A673 (cell line): ENCODE measurements around the gene NCBP2. TPM values are rescaled to one million over a fixed set of nuclear protein-coding genes. Genes with fewer than 3 reads are reported as not detected.

Source experiments
- BruUV-seq: library from RNA; stranded (reverse); fragments of 400-500 nt; replicated peaks from 2 replicates; lab custom pipeline; 2021; lab: Mats Ljungman, UMichigan
- CTCF ChIA-PET: fragments of 300-600 bp; sonication (Branson Sonifier 250); formaldehyde crosslinking; loops from one replicate; lab custom pipeline; 2022; ENCODE audit warnings: antibody characterized with exemption; lab: Charles Lee
- POLR2A ChIA-PET: fragments of 300-600 bp; sonication (Branson Sonifier 250); formaldehyde crosslinking; loops from one replicate; lab custom pipeline; 2022; ENCODE audit warnings: antibody characterized with exemption; ENCODE audit not compliant: low non-redundant PET; lab: Charles Lee
- DNase-seq: peaks from one replicate; pipeline ENCODE4 v3.0.0-alpha.2; 2015; ENCODE audit warnings: low spot score
- H3K27ac ChIP-seq: fragments of 200-600 bp; sonication (generic); 2 replicates; pipeline ENCODE4 v1.5.1; 2016; ENCODE audit warnings: mixed run types, low read depth, mild to moderate bottlenecking, mixed read lengths, antibody characterized with exemption, low read length; ENCODE audit not compliant: poor library complexity, severe bottlenecking
- H3K27me3 ChIP-seq: fragments of 200-600 bp; sonication (generic); replicated peaks from 2 replicates; pipeline ENCODE4 v1.6.1; 2017; ENCODE audit warnings: mixed run types, low read depth, mild to moderate bottlenecking, mixed read lengths, antibody characterized with exemption, low read length; ENCODE audit not compliant: insufficient read depth, poor library complexity
- H3K36me3 ChIP-seq: fragments of 200-600 bp; sonication (generic); 2 replicates; pipeline ENCODE4 v1.6.1; 2016; ENCODE audit warnings: mixed run types, mild to moderate bottlenecking, mixed read lengths, antibody characterized with exemption, low read length; ENCODE audit not compliant: insufficient read depth, poor library complexity, severe bottlenecking
- H3K4me1 ChIP-seq: fragments of 200-600 bp; sonication (generic); 2 replicates; pipeline ENCODE4 v1.6.1; 2017; ENCODE audit warnings: mixed run types, mild to moderate bottlenecking, mixed read lengths, antibody characterized with exemption, low read length; ENCODE audit not compliant: insufficient read depth, poor library complexity, severe bottlenecking
- H3K4me3 ChIP-seq: fragments of 200-600 bp; sonication (generic); 2 replicates; pipeline ENCODE4 v1.5.1; 2016; ENCODE audit warnings: low read depth, mixed run types, mild to moderate bottlenecking, mixed read lengths, low read length; ENCODE audit not compliant: poor library complexity, severe bottlenecking
- H3K9me3 ChIP-seq: fragments of 200-600 bp; sonication (generic); 2 replicates; pipeline ENCODE4 v1.6.1; 2016; ENCODE audit warnings: mixed run types, low read depth, mild to moderate bottlenecking, mixed read lengths, antibody characterized with exemption, low read length; ENCODE audit not compliant: poor library complexity, severe bottlenecking
- CTCF ChIP-seq: fragments of 300-800, 200-600 bp; sonication (generic); conservative IDR thresholded peaks from 2 replicates; pipeline ENCODE4 v1.5.1; 2017; ENCODE audit warnings: low read depth, mild to moderate bottlenecking, antibody characterized with exemption, low read length, moderate library complexity, mixed read lengths
- EZH2 ChIP-seq: fragments of 200-600 bp; sonication (generic); IDR thresholded peaks from 2 replicates; pipeline ENCODE4 v1.6.1; 2017; ENCODE audit warnings: borderline replicate concordance, low read depth, mild to moderate bottlenecking, mixed read lengths, antibody characterized with exemption, low read length; ENCODE audit not compliant: poor library complexity, severe bottlenecking
- intact Hi-C: fragments of 100-400 bp; cut with micrococcal nuclease; formaldehyde crosslinking; loops from one replicate; pipeline ENCODE4 v1.10.0; 2022; ENCODE audit not compliant: unreplicated experiment
- total RNA-seq: library from RNA; stranded (reverse); gene quantifications from 2 replicates; pipeline ENCODE4 v1.2.3, GENCODE V29; 2021

The NCBP2 gene
- total RNA-seq, 1 experiment from 2014 or later = 93.7 TPM

GRCh38 chr3:196981657-196982056 lies 39.3 kb upstream of the NCBP2 start:
- H3K27me3 ChIP-seq = no peaks in the 10 kb centered on the region
- CTCF ChIA-PET = no interaction called here
- no peak for DNase-seq

GRCh38 chr3:196979545-196979944 lies 37.2 kb upstream of the NCBP2 start:
- H3K36me3 ChIP-seq = no peaks in the 10 kb centered on the region
- DNase-seq = no peak
- intact Hi-C loops = loop anchor here (2.0 to 10.0 kb wide), 2 partner anchors 207 to 525 kb away; no protein-coding TSS in a partner anchor
- TF ChIP-seq CTCF = no peak
- no peak for TF ChIP-seq EZH2
- POLR2A ChIA-PET = no interaction called here
- CTCF ChIA-PET = no interaction called here
- H3K4me1 ChIP-seq = no peaks in the 10 kb centered on the region
- H3K27me3 ChIP-seq = no peaks in the 10 kb centered on the region
- no peak overlapping the region for H3K27ac ChIP-seq
- no peaks in the 10 kb centered on the region for H3K9me3 ChIP-seq
- BruUV-seq = no TSS peak
- no peak overlapping the region for H3K4me3 ChIP-seq

More at GRCh38 chr3:196981657-196982056, 39.3 kb upstream of the NCBP2 start:
- POLR2A ChIA-PET = no interaction called here
- Histone ChIP-seq H3K4me3 (no peak overlapping the region), H3K9me3 (no peaks in the 10 kb centered on the region), H3K27ac (no peak overlapping the region), H3K36me3 (no peaks in the 10 kb centered on the region), H3K4me1 (no peaks in the 10 kb centered on the region)
- TF ChIP-seq CTCF = no peak
- no peak for TF ChIP-seq EZH2
- BruUV-seq = no TSS peak
- intact Hi-C loops = no loop called here

- Histone ChIP-seq H3K9me3 (no peaks in the 10 kb centered on the region), H3K27ac (no peak overlapping the region), H3K36me3 (no peaks in the 10 kb centered on the region), H3K4me1 (no peaks in the 10 kb centered on the region), H3K4me3 (no peak overlapping the region), H3K27me3 (no peaks in the 10 kb centered on the region)
- ChIA-PET CTCF (no interaction called here), POLR2A (no interaction called here)
- intact Hi-C loops = loop anchor here (10.0 kb wide), 1 partner anchor 528 kb away; no protein-coding TSS in a partner anchor
- no peak for TF ChIP-seq EZH2
- no peak for DNase-seq
- no TSS peak for BruUV-seq
Measured at GRCh38 chr3:196976941-196977340, 34.6 kb upstream of the NCBP2 start.

DNA sequence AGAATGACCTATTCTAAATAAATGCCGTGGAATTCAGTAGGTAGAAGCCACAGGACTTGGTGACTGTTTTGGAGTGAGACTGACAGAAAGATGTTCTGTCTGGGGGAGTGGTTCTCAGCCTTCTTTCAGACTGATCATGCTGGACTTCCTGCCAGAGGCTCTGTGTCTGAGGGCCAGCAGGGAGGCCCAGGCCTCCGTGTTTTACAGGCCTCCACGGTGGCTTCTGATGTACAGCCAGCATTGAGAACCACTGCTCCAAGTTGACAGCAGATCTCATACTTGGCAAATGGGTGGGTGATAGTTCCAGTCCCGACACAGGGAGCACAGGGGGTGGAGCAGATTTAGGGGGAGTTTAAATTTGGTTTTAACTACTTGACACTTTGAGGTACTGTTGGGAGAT lies 33.0 kb upstream of the NCBP2 start:
- TF ChIP-seq EZH2 = no peak
- TF ChIP-seq CTCF = no peak
- no peaks in the 10 kb centered on the region for H3K4me1 ChIP-seq
- no TSS peak for BruUV-seq
- intact Hi-C loops = loop anchor here (10.0 kb wide), 1 partner anchor 529 kb away; no protein-coding TSS in a partner anchor
- no peaks in the 10 kb centered on the region for H3K9me3 ChIP-seq
- no peaks in the 10 kb centered on the region for H3K36me3 ChIP-seq
- DNase-seq = no peak
- H3K27ac ChIP-seq = no peak overlapping the region
- ChIA-PET CTCF (no interaction called here), POLR2A (no interaction called here)
- H3K4me3 ChIP-seq = no peak overlapping the region
- no peaks in the 10 kb centered on the region for H3K27me3 ChIP-seq
